Lower lobe of right lung (tissue), 2 donors: ENCODE data around the gene GOLPH3L. TPM values are rescaled to one million over a fixed set of nuclear protein-coding genes. Genes with fewer than 3 reads are reported as not detected.

Source experiments
- ATAC-seq, 2 donors: fragments of 200-7000 bp; cut with Tn5 transposase; one replicate each; pipeline ENCODE4 v1.9.1; 2020 to 2022; ENCODE audit warnings: mild to moderate bottlenecking in 2 of 2, moderate library complexity in 2 of 2
- DNase-seq: peaks from one replicate; pipeline ENCODE4 v3.0.0-alpha.2; 2020
- H3K27ac ChIP-seq: fragments of 200-600 bp; one replicate; pipeline ENCODE4 v1.8.0; 2022
- H3K27me3 ChIP-seq: fragments of 200-600 bp; one replicate; pipeline ENCODE4 v1.8.0; 2022; ENCODE audit warnings: low read depth
- H3K36me3 ChIP-seq: fragments of 200-600 bp; one replicate; pipeline ENCODE4 v1.8.0; 2022; ENCODE audit warnings: mild to moderate bottlenecking
- H3K4me1 ChIP-seq: fragments of 200-600 bp; one replicate; pipeline ENCODE4 v1.8.0; 2022
- H3K4me3 ChIP-seq: fragments of 200-600 bp; one replicate; pipeline ENCODE4 v1.8.0; 2022; ENCODE audit warnings: mild to moderate bottlenecking
- H3K9me3 ChIP-seq: fragments of 200-600 bp; one replicate; pipeline ENCODE4 v1.8.0; 2022
- CTCF ChIP-seq: fragments of 200-600 bp; IDR thresholded peaks from one replicate; pipeline ENCODE4 v1.8.0; 2022; ENCODE audit warnings: antibody characterized with exemption, mild to moderate bottlenecking
- intact Hi-C: fragments of 100-400 bp; cut with DNase I; formaldehyde crosslinking; loops from one replicate; pipeline ENCODE4 v1.11.0; 2022
- total RNA-seq: library from RNA; stranded (reverse); fragmentation: NEBNext Ultra II Directional; extraction: Animal tissue kit (Norgen Biotek cat#: 25700); gene quantifications from one replicate; pipeline ENCODE4 v1.2.1, GENCODE V29; 2021
- donor health status: DM: no; HTN: yes; CAD: no; lungs with severe emphysema.

Gene GOLPH3L
- total RNA-seq, 1 donor from 2014 or later = 32.5 TPM

- TF ChIP-seq CTCF = no peak
- ATAC-seq (no peak), DNase-seq (no peak)
- Histone ChIP-seq H3K27ac (no peak overlapping the region), H3K9me3 (no peaks in the 10 kb centered on the region), H3K4me1 (no peaks in the 10 kb centered on the region), H3K27me3 (no peaks in the 10 kb centered on the region), H3K4me3 (no peak overlapping the region), H3K36me3 (peaks cover 12% of the 10 kb centered on the region)
- intact Hi-C loops = no loop called here
Measured at GRCh38 chr1:150596976-150597375, 100.0 kb downstream of the GOLPH3L start.

Other genes starting within 250 kb of the GOLPH3L start
- 23.7 TPM for gene TARS2, start 209.7 kb downstream of the GOLPH3L start, total RNA-seq
- gene ECM1, start 189.0 kb downstream of the GOLPH3L start, total RNA-seq = 16.9 TPM
- gene FALEC, start 181.4 kb downstream of the GOLPH3L start, total RNA-seq = not detected
- 164 TPM for gene ADAMTSL4, start 147.7 kb downstream of the GOLPH3L start, total RNA-seq
- gene MCL1, start 117.5 kb downstream of the GOLPH3L start, total RNA-seq = 387 TPM
- gene ENSA, start 67.5 kb downstream of the GOLPH3L start, total RNA-seq = 172 TPM
- gene HORMAD1, start 23.7 kb upstream of the GOLPH3L start, total RNA-seq = 2.7 TPM
- gene CTSS, start 68.6 kb upstream of the GOLPH3L start, total RNA-seq = 824 TPM
- 29.4 TPM for gene CTSK, start 111.1 kb upstream of the GOLPH3L start, total RNA-seq
- gene ARNT, start 179.4 kb upstream of the GOLPH3L start, total RNA-seq = 52.7 TPM
- not detected for gene CTXND2, start 190.0 kb upstream of the GOLPH3L start, total RNA-seq
- gene SETDB1, start 229.2 kb upstream of the GOLPH3L start, total RNA-seq = 47.5 TPM